ENCODE measurements around the gene CAPZB. TPM values are rescaled to one million over a fixed set of nuclear protein-coding genes. Genes with fewer than 3 reads are reported as not detected.

CAPZB gene
- total RNA-seq, 3 donors from 2014 or later, result 112 to 114 (median 113) TPM

- no peaks in the 10 kb centered on the region for H3K27me3 ChIP-seq
- H3K36me3 ChIP-seq, result no peaks in the 10 kb centered on the region
- no peaks in the 10 kb centered on the region for H3K4me1 ChIP-seq
- intact Hi-C loops (cut with DNase I; ENCODE audit: low total_unique reads), result no loop called here
- no peaks in the 10 kb centered on the region for H3K9me3 ChIP-seq
- no peak for TF ChIP-seq POLR2A (IDR thresholded peaks at IDR 0.05)
- no peak for TF ChIP-seq CTCF (IDR thresholded peaks at IDR 0.05)
- no peak for TF ChIP-seq POLR2AphosphoS5 (IDR thresholded peaks at IDR 0.05)
- no peak for DNase-seq (ENCODE audit: low spot score in 2 of 2)
- no peak overlapping the region for H3K4me3 ChIP-seq
- H3K27ac ChIP-seq, result peak overlapping the region; percentile 48 to 57
Measured at GRCh38 chr1:19413999-19414398, 71.3 kb downstream of the CAPZB start.

GRCh38 chr1:19412654-19413053 lies 72.7 kb downstream of the CAPZB start:
- Histone ChIP-seq H3K27me3 (no peaks in the 10 kb centered on the region), H3K36me3 (no peaks in the 10 kb centered on the region), H3K4me3 (no peak overlapping the region), H3K27ac (peak overlapping the region in 1 of 2 donors; percentile 57), H3K4me1 (no peaks in the 10 kb centered on the region), H3K9me3 (no peaks in the 10 kb centered on the region)
- intact Hi-C loops (cut with DNase I; ENCODE audit: low total_unique reads), result no loop called here
- DNase-seq (ENCODE audit: low spot score in 2 of 2), result no peak
- TF ChIP-seq CTCF (IDR thresholded peaks at IDR 0.05) (no peak), POLR2AphosphoS5 (IDR thresholded peaks at IDR 0.05) (no peak), POLR2A (IDR thresholded peaks at IDR 0.05) (no peak)

- no peak for DNase-seq (ENCODE audit: low spot score in 2 of 2)
- Histone ChIP-seq H3K4me1 (no peaks in the 10 kb centered on the region), H3K4me3 (no peak overlapping the region), H3K36me3 (no peaks in the 10 kb centered on the region), H3K27ac (peak overlapping the region in 1 of 2 donors; percentile 49), H3K9me3 (no peaks in the 10 kb centered on the region), H3K27me3 (no peaks in the 10 kb centered on the region)
- intact Hi-C loops (cut with DNase I; ENCODE audit: low total_unique reads), result no loop called here
- TF ChIP-seq POLR2A (IDR thresholded peaks at IDR 0.05), result no peak
- TF ChIP-seq POLR2AphosphoS5 (IDR thresholded peaks at IDR 0.05), result no peak
- TF ChIP-seq CTCF (IDR thresholded peaks at IDR 0.05), result no peak
Measured at GRCh38 chr1:19411612-19412011, 73.7 kb downstream of the CAPZB start.

GRCh38 chr1:19410393-19410792 lies 74.9 kb downstream of the CAPZB start:
- Histone ChIP-seq H3K36me3 (no peaks in the 10 kb centered on the region), H3K9me3 (no peaks in the 10 kb centered on the region), H3K27me3 (no peaks in the 10 kb centered on the region), H3K27ac (peak overlapping the region in 1 of 2 donors; percentile 38), H3K4me1 (peaks cover 0 to 7% of the 10 kb centered on the region in 2 donors), H3K4me3 (no peak overlapping the region)
- no peak for DNase-seq (ENCODE audit: low spot score in 2 of 2)
- TF ChIP-seq CTCF (IDR thresholded peaks at IDR 0.05) (no peak), POLR2AphosphoS5 (IDR thresholded peaks at IDR 0.05) (no peak), POLR2A (IDR thresholded peaks at IDR 0.05) (no peak)
- intact Hi-C loops (cut with DNase I; ENCODE audit: low total_unique reads), result no loop called here

GRCh38 chr1:19409477-19410341 lies 75.6 kb downstream of the CAPZB start:
- peaks cover 0 to 7% of the 10 kb centered on the region in 2 donors for H3K4me1 ChIP-seq
- no peak for TF ChIP-seq CTCF (IDR thresholded peaks at IDR 0.05)
- TF ChIP-seq POLR2A (IDR thresholded peaks at IDR 0.05), result no peak
- TF ChIP-seq POLR2AphosphoS5 (IDR thresholded peaks at IDR 0.05), result no peak
- DNase-seq (ENCODE audit: low spot score in 2 of 2), result no peak
- intact Hi-C loops (cut with DNase I; ENCODE audit: low total_unique reads), result loop anchor here (10.0 kb wide), 1 partner anchor 75 kb away; the partner anchor contains the start of gene CAPZB
- H3K36me3 ChIP-seq, result no peaks in the 10 kb centered on the region
- H3K27ac ChIP-seq, result no peak overlapping the region
- no peaks in the 10 kb centered on the region for H3K27me3 ChIP-seq
- H3K4me3 ChIP-seq, result no peak overlapping the region
- no peaks in the 10 kb centered on the region for H3K9me3 ChIP-seq

Data from breast epithelium (tissue), 4 donors.